Fibroblast of lung (primary cell): ENCODE data around the gene CEACAM5. TPM values are rescaled to one million over a fixed set of nuclear protein-coding genes. Genes with fewer than 3 reads are reported as not detected.
"Not testable (repeated sequence)": the region's sequence is repeated elsewhere in the genome, so short reads cannot be mapped to it uniquely, and the experiment has no call there.

ENCODE experiments used
- DNase-seq, 2 donors: peaks; one replicate each; pipeline versions ENCODE4 v3.0.0 to v3.0.0-alpha.2; 2010; ENCODE audit warnings: low read depth in 2 of 2
- H2AFZ ChIP-seq: 2 replicates; pipeline ENCODE4 v1.5.1; 2012; ENCODE audit warnings: low read length, control low read depth, inconsistent platforms
- H3K27ac ChIP-seq: 2 replicates; pipeline ENCODE4 v1.5.1; 2011; ENCODE audit warnings: low read length, control low read depth; ENCODE audit not compliant: insufficient read depth
- H3K27me3 ChIP-seq: 2 replicates; pipeline ENCODE4 v1.5.1; 2011; ENCODE audit warnings: mild to moderate bottlenecking, low read length; ENCODE audit not compliant: control insufficient read depth, insufficient read depth
- H3K36me3 ChIP-seq: 2 replicates; pipeline ENCODE4 v1.5.1; 2011; ENCODE audit warnings: low read length; ENCODE audit not compliant: control insufficient read depth, insufficient read depth
- H3K4me1 ChIP-seq: 2 replicates; pipeline ENCODE4 v1.5.1; 2011; ENCODE audit warnings: low read length; ENCODE audit not compliant: control insufficient read depth, insufficient read depth; ENCODE audit errors: extremely low read depth
- H3K4me2 ChIP-seq: 2 replicates; pipeline ENCODE4 v1.5.1; 2011; ENCODE audit warnings: low read length, control low read depth; ENCODE audit not compliant: insufficient read depth; ENCODE audit errors: extremely low read depth
- H3K4me3 ChIP-seq, 4 experiments: fragments of 200-600 bp in 1 of 4; sonication (generic) in 1 of 4; replicated peaks in 1 of 4; 2 replicates each; pipeline ENCODE4 v1.5.1; 2011 to 2016; ENCODE audit warnings: low read length in 4 of 4, low read depth in 3 of 4, mild to moderate bottlenecking in 3 of 4, control low read depth in 2 of 4, inconsistent platforms in 1 of 4, mixed read lengths in 1 of 4; ENCODE audit not compliant: insufficient read depth in 1 of 4; ENCODE audit errors: control extremely low read depth in 1 of 4
- H3K79me2 ChIP-seq: 2 replicates; pipeline ENCODE4 v1.5.1; 2012; ENCODE audit warnings: mild to moderate bottlenecking, low read length, inconsistent platforms; ENCODE audit not compliant: control insufficient read depth, insufficient read depth
- H3K9ac ChIP-seq: 2 replicates; pipeline ENCODE4 v1.5.1; 2011; ENCODE audit warnings: mild to moderate bottlenecking, low read length, control low read depth; ENCODE audit not compliant: insufficient read depth
- H3K9me3 ChIP-seq: 2 replicates; pipeline ENCODE4 v1.5.1; 2012; ENCODE audit warnings: low read depth, low read length; ENCODE audit not compliant: control insufficient read depth, insufficient read depth
- H4K20me1 ChIP-seq: 2 replicates; pipeline ENCODE4 v1.5.1; 2011; ENCODE audit warnings: low read length; ENCODE audit not compliant: control insufficient read depth, insufficient read depth; ENCODE audit errors: extremely low read depth
- EZH2 ChIP-seq: IDR thresholded peaks from 2 replicates; pipeline ENCODE4 v1.5.1; 2012; ENCODE audit warnings: low read length, control low read depth, mild to moderate bottlenecking; ENCODE audit errors: missing control alignments
- polyA plus RNA-seq, 2 donors: library from polyadenylated mRNA; depleted of rRNA in 1 of 2; stranded (reverse) in 1 of 2; unstranded in 1 of 2; fragments of >200 nt; gene quantifications; 2 replicates each; pipeline ENCODE4 v1.2.1, GENCODE V29; 2011 to 2012; ENCODE audit warnings: missing spikeins in 1 of 2
- total RNA-seq: library from RNA; depleted of rRNA; stranded (reverse); fragments of >200 nt; gene quantifications from 2 replicates; pipeline ENCODE4 v1.2.1, GENCODE V29; 2014
- TF ChIP-seq, protein P1 (sequence below), 2 donors: IDR thresholded peaks in 1 of 2; conservative IDR thresholded peaks in 1 of 2; 1 replicate in 1 of 2; 2 replicates in 1 of 2; pipeline ENCODE4 v1.5.1; 2011 to 2012; ENCODE audit warnings: low read length in 2 of 2, control low read depth in 1 of 2, inconsistent platforms in 1 of 2, low read depth in 1 of 2, mild to moderate bottlenecking in 1 of 2

CEACAM5 gene
- total and polyA plus RNA-seq, 2 donors (not counting 1 experiment from before 2014, with no cell fraction given) = not detected

DNA sequence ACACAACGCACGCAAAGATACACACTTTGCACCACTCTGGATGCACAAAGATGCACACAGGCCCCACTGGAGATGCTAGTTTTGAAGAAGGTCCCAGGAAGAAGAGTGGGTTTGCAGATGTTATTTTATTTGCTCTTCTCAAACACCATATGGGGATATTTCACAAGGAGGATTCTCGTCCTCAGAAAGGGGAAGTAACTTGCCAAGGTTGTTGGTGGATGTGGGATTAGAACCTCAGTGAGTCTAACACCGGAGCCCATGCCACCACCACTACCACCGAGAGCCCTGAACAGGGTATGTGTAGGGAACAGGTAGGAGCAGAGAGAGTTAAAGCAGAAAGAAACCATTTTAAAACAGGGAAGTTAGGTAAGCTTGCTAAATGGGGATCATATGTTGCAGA lies 37.3 kb downstream of the CEACAM5 start:
- no peak for TF ChIP-seq EZH2
- TF ChIP-seq, protein P1, sequence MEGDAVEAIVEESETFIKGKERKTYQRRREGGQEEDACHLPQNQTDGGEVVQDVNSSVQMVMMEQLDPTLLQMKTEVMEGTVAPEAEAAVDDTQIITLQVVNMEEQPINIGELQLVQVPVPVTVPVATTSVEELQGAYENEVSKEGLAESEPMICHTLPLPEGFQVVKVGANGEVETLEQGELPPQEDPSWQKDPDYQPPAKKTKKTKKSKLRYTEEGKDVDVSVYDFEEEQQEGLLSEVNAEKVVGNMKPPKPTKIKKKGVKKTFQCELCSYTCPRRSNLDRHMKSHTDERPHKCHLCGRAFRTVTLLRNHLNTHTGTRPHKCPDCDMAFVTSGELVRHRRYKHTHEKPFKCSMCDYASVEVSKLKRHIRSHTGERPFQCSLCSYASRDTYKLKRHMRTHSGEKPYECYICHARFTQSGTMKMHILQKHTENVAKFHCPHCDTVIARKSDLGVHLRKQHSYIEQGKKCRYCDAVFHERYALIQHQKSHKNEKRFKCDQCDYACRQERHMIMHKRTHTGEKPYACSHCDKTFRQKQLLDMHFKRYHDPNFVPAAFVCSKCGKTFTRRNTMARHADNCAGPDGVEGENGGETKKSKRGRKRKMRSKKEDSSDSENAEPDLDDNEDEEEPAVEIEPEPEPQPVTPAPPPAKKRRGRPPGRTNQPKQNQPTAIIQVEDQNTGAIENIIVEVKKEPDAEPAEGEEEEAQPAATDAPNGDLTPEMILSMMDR (conservative IDR thresholded peaks at IDR 0.05 in 1 of 2, IDR thresholded peaks at IDR 0.05 in 1 of 2; ENCODE audit: low read depth in 1 of 2, low read length in 2 of 2) = no peak
- Histone ChIP-seq H3K4me1 (no peaks in the 10 kb centered on the region), H3K9ac (no peak overlapping the region), H3K4me2 (no peak overlapping the region), H3K27ac (no peak overlapping the region), H3K27me3 (peaks cover 6% of the 10 kb centered on the region), H3K9me3 (no peaks in the 10 kb centered on the region), H2AFZ (no peak overlapping the region), H4K20me1 (no peaks in the 10 kb centered on the region), H3K4me3 (no peak overlapping the region), H3K36me3 (no peaks in the 10 kb centered on the region), H3K79me2 (no peaks in the 10 kb centered on the region)
- no peak for DNase-seq

DNA sequence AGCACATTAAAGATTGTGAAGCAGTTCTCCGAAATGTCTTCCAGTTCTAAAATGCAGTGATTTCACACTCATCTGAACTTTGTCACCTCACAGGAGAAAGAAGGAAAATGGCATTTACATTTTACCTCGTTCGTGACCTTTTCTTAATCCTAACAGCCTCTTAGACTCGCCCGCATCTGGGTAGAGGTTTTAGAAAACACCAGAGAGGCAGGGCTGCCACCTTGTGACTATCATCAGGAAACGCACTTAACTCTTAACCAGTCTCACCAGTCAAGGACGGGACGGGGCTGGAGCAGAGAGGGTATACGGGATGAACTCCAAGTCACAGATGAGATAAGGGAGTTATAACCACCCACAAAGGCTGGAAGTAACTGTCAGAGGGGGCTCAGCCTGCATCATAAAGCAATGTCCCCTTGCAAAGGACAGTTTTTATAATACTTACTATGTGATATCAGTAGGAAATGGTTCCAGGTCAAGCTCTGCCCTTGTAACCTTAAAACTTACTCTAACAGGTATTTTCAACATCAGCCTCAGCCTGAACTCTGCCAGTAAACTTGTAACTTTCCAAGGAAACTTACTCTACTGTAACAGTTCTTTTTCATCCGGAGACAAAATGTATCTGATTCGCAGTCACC lies 38.3 kb downstream of the CEACAM5 start:
- DNase-seq = peak; percentile 36 to 43
- peaks cover 6% of the 10 kb centered on the region for H3K27me3 ChIP-seq

DNA sequence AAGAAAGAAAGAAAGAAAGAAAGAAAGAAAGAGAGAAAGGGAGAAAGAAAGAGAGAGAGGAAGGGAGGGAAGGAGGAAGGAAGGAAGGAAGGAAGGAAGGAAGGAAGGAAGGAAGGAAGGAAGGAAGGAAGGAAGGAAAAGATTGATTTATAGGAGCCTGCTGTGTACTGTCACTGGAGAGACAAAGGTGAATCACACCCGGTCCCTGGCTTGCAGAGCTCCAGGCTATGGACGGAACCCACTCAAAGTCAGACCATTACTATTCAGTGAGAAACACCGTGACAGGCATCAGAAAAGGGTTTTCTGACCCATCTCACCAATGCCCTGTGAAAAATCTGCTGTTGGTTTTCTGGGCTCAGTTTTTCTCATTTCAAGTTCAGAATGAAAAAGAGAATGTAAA lies 39.6 kb downstream of the CEACAM5 start:
- DNase-seq = no peak
- H3K27ac ChIP-seq = no peak overlapping the region
- no peaks in the 10 kb centered on the region for H3K9me3 ChIP-seq
- no peak overlapping the region for H3K9ac ChIP-seq
- H3K4me1 ChIP-seq = no peaks in the 10 kb centered on the region
- H2AFZ ChIP-seq = no peak overlapping the region
- no peaks in the 10 kb centered on the region for H3K36me3 ChIP-seq
- peaks cover 6% of the 10 kb centered on the region for H3K27me3 ChIP-seq
- no peak overlapping the region for H3K4me3 ChIP-seq
- TF ChIP-seq EZH2 = no peak
- TF ChIP-seq, protein P1 (conservative IDR thresholded peaks at IDR 0.05 in 1 of 2, IDR thresholded peaks at IDR 0.05 in 1 of 2; ENCODE audit: low read depth in 1 of 2, low read length in 2 of 2) = no peak
- no peak overlapping the region for H3K4me2 ChIP-seq
- H4K20me1 ChIP-seq = no peaks in the 10 kb centered on the region
- H3K79me2 ChIP-seq = no peaks in the 10 kb centered on the region

More for the DNA sequence above, 38.3 kb downstream of the CEACAM5 start:
- no peak overlapping the region for H2AFZ ChIP-seq
- no peaks in the 10 kb centered on the region for H3K4me1 ChIP-seq
- H4K20me1 ChIP-seq = no peaks in the 10 kb centered on the region
- H3K4me2 ChIP-seq = no peak overlapping the region
- no peak overlapping the region for H3K4me3 ChIP-seq
- H3K9me3 ChIP-seq = no peaks in the 10 kb centered on the region
- H3K27ac ChIP-seq = no peak overlapping the region
- no peaks in the 10 kb centered on the region for H3K36me3 ChIP-seq
- no peak overlapping the region for H3K9ac ChIP-seq
- no peaks in the 10 kb centered on the region for H3K79me2 ChIP-seq
- TF ChIP-seq EZH2 = no peak
- TF ChIP-seq, protein P1 (conservative IDR thresholded peaks at IDR 0.05 in 1 of 2, IDR thresholded peaks at IDR 0.05 in 1 of 2; ENCODE audit: low read depth in 1 of 2, low read length in 2 of 2) = peak; percentile 56 to 66

DNA sequence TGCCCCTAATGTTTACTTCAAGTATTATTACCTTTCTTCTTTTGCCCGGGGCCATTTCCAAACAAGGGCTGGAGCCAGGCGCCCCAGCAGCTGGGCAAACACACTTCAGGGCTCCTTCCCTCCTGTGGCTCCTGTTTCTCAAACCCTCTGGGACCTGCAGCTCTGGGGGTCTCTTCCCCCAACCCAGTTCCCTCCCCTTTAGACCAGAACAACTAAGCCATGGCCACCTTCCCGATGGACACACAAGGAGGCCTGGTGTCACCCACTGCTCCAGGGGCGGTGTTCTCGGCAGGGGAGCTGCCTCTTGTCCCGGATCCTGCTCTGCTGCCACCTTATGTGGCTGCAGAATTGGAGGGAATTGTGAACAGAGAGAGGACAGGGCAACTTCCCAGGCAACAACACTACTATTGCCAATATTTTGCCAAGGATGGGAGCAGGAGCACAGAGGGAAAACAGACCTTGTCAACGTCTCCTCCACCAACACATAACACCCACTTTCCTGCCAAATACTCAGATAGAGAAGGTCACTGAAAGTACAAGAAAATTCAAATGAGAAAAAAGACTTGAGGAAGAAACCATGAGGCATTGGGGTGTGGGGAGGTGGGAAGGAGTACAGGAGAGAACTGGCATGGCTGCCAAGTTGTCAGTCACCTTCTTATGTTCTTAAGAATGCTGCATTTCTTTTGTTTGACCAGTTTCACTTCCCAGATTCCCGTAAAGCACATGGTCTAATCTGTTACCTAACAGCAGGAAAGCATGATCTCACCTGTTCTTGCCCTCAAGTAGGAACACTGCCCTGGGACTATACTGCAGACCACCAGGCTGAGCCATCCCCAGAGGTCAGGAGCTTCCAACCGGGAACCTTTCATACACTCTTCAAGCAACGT lies 42.1 kb downstream of the CEACAM5 start:
- not testable (repeated sequence) for H2AFZ ChIP-seq, DNase-seq, H3K4me3 ChIP-seq, H3K79me2 ChIP-seq, H3K27ac ChIP-seq, H3K9me3 ChIP-seq, H4K20me1 ChIP-seq, H3K4me2 ChIP-seq, H3K4me1 ChIP-seq, H3K36me3 ChIP-seq, H3K9ac ChIP-seq, H3K27me3 ChIP-seq
